ENCODE measurements around the gene PTPN4. TPM values are rescaled to one million over a fixed set of nuclear protein-coding genes. Genes with fewer than 3 reads are reported as not detected.

Gene PTPN4
- total RNA-seq, 1 experiment from 2014 or later = 52.4 TPM

GRCh38 chr2:119730671-119731177 is 29.0 kb upstream of the PTPN4 start:
- H3K27ac Mint-ChIP-seq (ENCODE audit: unreplicated experiment) = no peak overlapping the region
- peaks cover 45% of the 10 kb centered on the region for H3K27me3 Mint-ChIP-seq (ENCODE audit: unreplicated experiment)
- intact Hi-C loops (cut with micrococcal nuclease; ENCODE audit: unreplicated experiment) = no loop called here
- no peaks in the 10 kb centered on the region for H3K36me3 Mint-ChIP-seq (ENCODE audit: insufficient read depth, unreplicated experiment)
- no TSS peak for BruUV-seq (replicated peaks)
- no peaks in the 10 kb centered on the region for H3K4me1 Mint-ChIP-seq (ENCODE audit: low read depth, unreplicated experiment)
- no peak overlapping the region for H3K4me3 Mint-ChIP-seq (ENCODE audit: low read depth, unreplicated experiment)
- H3K9me3 Mint-ChIP-seq (ENCODE audit: low read depth, unreplicated experiment) = no peaks in the 10 kb centered on the region
- TF ChIP-seq CTCF (IDR thresholded peaks at IDR 0.05; ENCODE audit: unreplicated experiment) = no peak
- DNase-seq = no peak
- CTCF ChIA-PET = no interaction called here

- Mint-ChIP-seq H3K27ac (ENCODE audit: unreplicated experiment) (no peak overlapping the region), H3K4me1 (ENCODE audit: low read depth, unreplicated experiment) (no peaks in the 10 kb centered on the region), H3K9me3 (ENCODE audit: low read depth, unreplicated experiment) (no peaks in the 10 kb centered on the region), H3K36me3 (ENCODE audit: insufficient read depth, unreplicated experiment) (no peaks in the 10 kb centered on the region), H3K4me3 (ENCODE audit: low read depth, unreplicated experiment) (no peak overlapping the region), H3K27me3 (ENCODE audit: unreplicated experiment) (peaks cover 55% of the 10 kb centered on the region)
- TF ChIP-seq CTCF (IDR thresholded peaks at IDR 0.05; ENCODE audit: unreplicated experiment) = no peak
- CTCF ChIA-PET = no interaction called here
- DNase-seq = no peak
- BruUV-seq (replicated peaks) = no TSS peak
- intact Hi-C loops (cut with micrococcal nuclease; ENCODE audit: unreplicated experiment) = no loop called here
Measured at GRCh38 chr2:119731983-119732382, 27.7 kb upstream of the PTPN4 start.

GRCh38 chr2:119732601-119733164 is 27.0 kb upstream of the PTPN4 start:
- BruUV-seq (replicated peaks) = no TSS peak
- CTCF ChIA-PET = no interaction called here

GRCh38 chr2:119734047-119734446 is 25.7 kb upstream of the PTPN4 start:
- no peak for TF ChIP-seq CTCF (IDR thresholded peaks at IDR 0.05; ENCODE audit: unreplicated experiment)
- Mint-ChIP-seq H3K27me3 (ENCODE audit: unreplicated experiment) (peaks cover 62% of the 10 kb centered on the region), H3K36me3 (ENCODE audit: insufficient read depth, unreplicated experiment) (no peaks in the 10 kb centered on the region), H3K27ac (ENCODE audit: unreplicated experiment) (no peak overlapping the region), H3K4me3 (ENCODE audit: low read depth, unreplicated experiment) (no peak overlapping the region), H3K9me3 (ENCODE audit: low read depth, unreplicated experiment) (no peaks in the 10 kb centered on the region), H3K4me1 (ENCODE audit: low read depth, unreplicated experiment) (no peaks in the 10 kb centered on the region)
- CTCF ChIA-PET = no interaction called here
- BruUV-seq (replicated peaks) = no TSS peak
- intact Hi-C loops (cut with micrococcal nuclease; ENCODE audit: unreplicated experiment) = no loop called here
- no peak for DNase-seq

More at GRCh38 chr2:119732601-119733164, 27.0 kb upstream of the PTPN4 start:
- no peak for DNase-seq
- Mint-ChIP-seq H3K9me3 (ENCODE audit: low read depth, unreplicated experiment) (no peaks in the 10 kb centered on the region), H3K4me3 (ENCODE audit: low read depth, unreplicated experiment) (no peak overlapping the region), H3K27me3 (ENCODE audit: unreplicated experiment) (peaks cover 62% of the 10 kb centered on the region), H3K27ac (ENCODE audit: unreplicated experiment) (no peak overlapping the region), H3K4me1 (ENCODE audit: low read depth, unreplicated experiment) (no peaks in the 10 kb centered on the region), H3K36me3 (ENCODE audit: insufficient read depth, unreplicated experiment) (no peaks in the 10 kb centered on the region)
- intact Hi-C loops (cut with micrococcal nuclease; ENCODE audit: unreplicated experiment) = no loop called here
- TF ChIP-seq CTCF (IDR thresholded peaks at IDR 0.05; ENCODE audit: unreplicated experiment) = no peak

Measured in Calu3 (cell line).